K562 (cell line): ENCODE data around the gene PAFAH1B1. TPM values are rescaled to one million over a fixed set of nuclear protein-coding genes. Genes with fewer than 3 reads are reported as not detected.

Source experiments
- ATAC-seq: fragments of 200-7000 bp; cut with Tn5 transposase; 3 replicates; pipeline ENCODE4 v1.9.1; 2020; ENCODE audit warnings: moderate library complexity
- BruUV-seq: library from RNA; stranded (reverse); fragments of 400-500 nt; replicated peaks from 2 replicates; lab custom pipeline; 2021; lab: Mats Ljungman, UMichigan
- CTCF ChIA-PET: fragments of 300-600 bp; formaldehyde crosslinking; extraction: SDS; loops from one replicate; lab custom pipeline; 2021; ENCODE audit warnings: low intra/inter-chr PET ratio; lab: Yijun Ruan, JAX
- POLR2A ChIA-PET: fragments of 300-600, 350-650 bp; sonication (Branson Sonifier 250); formaldehyde crosslinking; extraction: SDS; loops from one replicate; lab custom pipeline; 2021; ENCODE audit warnings: antibody characterized with exemption, inconsistent platforms; lab: Yijun Ruan, JAX
- DNase-seq, 4 experiments: peaks; one replicate each; pipeline versions ENCODE4 v3.0.0 to v3.0.0-alpha.2; 2011 to 2018; ENCODE audit warnings: low spot score in 3 of 4, mixed read lengths in 3 of 4; ENCODE audit errors: extremely low read depth in 1 of 4
- FAIRE-seq: peaks from 2 replicates; lab custom pipeline; 2011; peaks lifted over from hg19 to GRCh38; lab: Jason Lieb, UNC
- H2AFZ ChIP-seq: 2 replicates; pipeline ENCODE4 v1.6.0; 2011; ENCODE audit warnings: low read depth, low read length, control low read depth, inconsistent platforms
- H3K27ac ChIP-seq: fragments of 200-600 bp; 3 replicates; pipeline ENCODE4 v1.8.0; 2011; ENCODE audit warnings: low read depth, mild to moderate bottlenecking, control low read depth, inconsistent platforms, low read length, moderate library complexity, mixed read lengths; ENCODE audit errors: extremely low read depth
- H3K27me3 ChIP-seq, 2 experiments: fragments of 300-600 bp in 1 of 2; 2 replicates in 1 of 2; 3 replicates in 1 of 2; pipeline versions ENCODE4 v1.6.0 to v1.8.0; 2011; ENCODE audit warnings: inconsistent platforms in 2 of 2, low read length in 2 of 2, mild to moderate bottlenecking in 1 of 2, mixed read lengths in 1 of 2, moderate library complexity in 1 of 2; ENCODE audit not compliant: control insufficient read depth in 2 of 2, insufficient read depth in 2 of 2
- H3K36me3 ChIP-seq: fragments of 300-600 bp; 3 replicates; pipeline ENCODE4 v1.8.0; 2011; ENCODE audit warnings: mild to moderate bottlenecking, low read length, inconsistent platforms; ENCODE audit not compliant: control insufficient read depth, insufficient read depth
- H3K4me1 ChIP-seq, 2 experiments: fragments of 200-600 bp in 1 of 2; replicated peaks in 1 of 2; 2 replicates in 1 of 2; 3 replicates in 1 of 2; pipeline versions ENCODE4 v1.5.1 to v1.8.0; 2011; ENCODE audit warnings: inconsistent platforms in 2 of 2, low read length in 2 of 2, mild to moderate bottlenecking in 1 of 2, mixed read lengths in 1 of 2, moderate library complexity in 1 of 2; ENCODE audit not compliant: control insufficient read depth in 2 of 2, insufficient read depth in 2 of 2
- H3K4me2 ChIP-seq: 2 replicates; pipeline ENCODE4 v1.6.1; 2011; ENCODE audit warnings: low read length, control low read depth, inconsistent platforms, mixed read lengths; ENCODE audit not compliant: insufficient read depth
- H3K4me3 ChIP-seq: fragments of 200-600 bp; sonication (generic), shearing (Covaris generic); 2 replicates; pipeline ENCODE4 v1.5.1; 2016; ENCODE audit warnings: control low read depth, inconsistent platforms
- H3K79me2 ChIP-seq: fragments of 200-600 bp; 3 replicates; pipeline ENCODE4 v1.8.0; 2011; ENCODE audit warnings: low read length, inconsistent platforms; ENCODE audit not compliant: control insufficient read depth, insufficient read depth
- H3K9ac ChIP-seq, 2 experiments: 2 replicates each; pipeline versions ENCODE4 v1.6.0 to v1.6.1; 2011; ENCODE audit warnings: low read depth in 2 of 2, low read length in 2 of 2, control low read depth in 1 of 2, inconsistent platforms in 1 of 2, mild to moderate bottlenecking in 1 of 2, mixed read lengths in 1 of 2; ENCODE audit not compliant: insufficient read depth in 1 of 2
- H3K9me1 ChIP-seq: one replicate; pipeline ENCODE4 v1.6.0; 2011; ENCODE audit warnings: inconsistent platforms, mild to moderate bottlenecking, low read length, moderate library complexity; ENCODE audit not compliant: control insufficient read depth, insufficient read depth
- H3K9me3 ChIP-seq: replicated peaks from 2 replicates; pipeline ENCODE4 v1.5.1; 2011; ENCODE audit warnings: low read depth, low read length, inconsistent platforms; ENCODE audit not compliant: control insufficient read depth, insufficient read depth
- H4K20me1 ChIP-seq: replicated peaks from 2 replicates; pipeline ENCODE4 v1.6.1; 2011; ENCODE audit warnings: low read length, inconsistent platforms, mixed read lengths; ENCODE audit not compliant: control insufficient read depth, insufficient read depth
- ARNT ChIP-seq, 2 experiments: fragments of 450-650 bp; IDR thresholded peaks; 2 replicates each; pipeline ENCODE4 v1.6.1; 2016; ENCODE audit warnings: mild to moderate bottlenecking in 1 of 2
- CUX1 ChIP-seq: fragments of 200-800 bp; sonication (Bioruptor generic); IDR thresholded peaks from 2 replicates; pipeline ENCODE4 v1.6.1; 2016; ENCODE audit warnings: missing genetic modification characterization, missing compliant biosample characterization
- MYBL2 ChIP-seq, 2 experiments: fragments of 450-650 bp in 1 of 2; sonication (generic) in 1 of 2; formaldehyde crosslinking in 1 of 2; IDR thresholded peaks; 2 replicates each; pipeline versions ENCODE4 v1.6.1 to v1.8.1; 2017 to 2022; ENCODE audit warnings: borderline replicate concordance in 1 of 2, inconsistent platforms in 1 of 2, low read depth in 1 of 2, mild to moderate bottlenecking in 1 of 2, missing genetic modification reagents in 1 of 2, moderate library complexity in 1 of 2
- RB1 ChIP-seq: fragments of 450-650 bp; IDR thresholded peaks from 2 replicates; pipeline ENCODE4 v1.6.1; 2017; ENCODE audit warnings: low read depth, mild to moderate bottlenecking
- RBM14 ChIP-seq: fragments of 200-400 bp; formaldehyde crosslinking; IDR thresholded peaks from 2 replicates; pipeline ENCODE4 v1.6.1; 2018; ENCODE audit warnings: low read depth, mild to moderate bottlenecking, low read length, moderate library complexity, borderline replicate concordance; ENCODE audit not compliant: insufficient read depth
- SMARCB1 ChIP-seq: IDR thresholded peaks from 2 replicates; pipeline ENCODE4 v1.6.1; 2011; ENCODE audit warnings: improper control_type of control experiment, low read depth; ENCODE audit not compliant: insufficient read length
- USF1 ChIP-seq: sonication (generic); formaldehyde crosslinking; IDR thresholded peaks from 2 replicates; pipeline ENCODE4 v1.9.0; 2022; ENCODE audit warnings: mild to moderate bottlenecking, missing genetic modification reagents
- ZBED1 ChIP-seq: IDR thresholded peaks from 2 replicates; pipeline ENCODE4 v1.6.1; 2014
- ZBTB9 ChIP-seq: fragments of 450-650 bp; formaldehyde crosslinking; IDR thresholded peaks from 2 replicates; pipeline ENCODE4 v1.4.0; 2020; ENCODE audit warnings: mild to moderate bottlenecking, moderate library complexity
- WGBS: fragments of 100-300 bp; shearing (Covaris generic); methylation state at CpG from one replicate; pipeline ENCODE4 v1.1.6; 2016; ENCODE audit warnings: low coverage, mixed read lengths; ENCODE audit not compliant: insufficient coverage; ENCODE audit errors: missing lambda C conversion rate; 5-methylcytosine and 5-hydroxymethylcytosine counted together
- in situ Hi-C: fragments of 300-500 bp; cut with MboI; formaldehyde crosslinking; loops from 4 replicates; pipeline ENCODE4 v1.15.0; 2018; ENCODE audit warnings: inconsistent platforms, mixed read lengths
- intact Hi-C: fragments of 100-400 bp; cut with micrococcal nuclease; formaldehyde crosslinking; loops from 2 replicates; pipeline ENCODE4 v1.14.2; 2022
- polyA plus RNA-seq, 8 experiments: library from polyadenylated mRNA; depleted of rRNA in 4 of 8; stranded (reverse) in 5 of 8; unstranded in 3 of 8; fragments of >200 nt; fragmentation: Nextera tagmentation in 2 of 8; fragmentation: Illumina TruSeq in 1 of 8; extraction: Ambion mirVana in 2 of 8; extraction: Trizol in 1 of 8; gene quantifications; 2 replicates each; pipeline versions ENCODE4 v1.2.1 to v1.2.3, GENCODE V29; 2011 to 2014; ENCODE audit warnings: inconsistent platforms in 1 of 8, missing spikeins in 1 of 8
- total RNA-seq, 7 experiments: library from RNA; depleted of rRNA in 6 of 7; stranded (reverse); fragments of >200 nt in 6 of 7; fragmentation: Illumina TruSeq in 2 of 7; extraction: Trizol in 2 of 7; gene quantifications; 2 replicates each; pipeline versions ENCODE4 v1.2.1 to v1.2.3, GENCODE V29; 2011 to 2021; ENCODE audit warnings: low replicate concordance in 1 of 7
- TF ChIP-seq, protein P1 (sequence below): fragments of 450-650 bp; formaldehyde crosslinking; IDR thresholded peaks from 2 replicates; pipeline ENCODE4 v1.4.0; 2020; ENCODE audit warnings: mild to moderate bottlenecking, moderate library complexity
- TF ChIP-seq, protein P2 (sequence below): IDR thresholded peaks from 3 replicates; pipeline ENCODE4 v1.6.1; 2011; ENCODE audit warnings: borderline replicate concordance, mild to moderate bottlenecking; ENCODE audit not compliant: insufficient read length, insufficient read depth

PAFAH1B1 gene
- total and polyA plus RNA-seq, 9 of the 15 experiments (the other 6 are each of a cell fraction or from before 2014, with no cell fraction given), result 23.3 to 66.4 (median 40.2) TPM

- Histone ChIP-seq H3K4me2 (no peak overlapping the region), H3K79me2 (no peaks in the 10 kb centered on the region), H4K20me1 (no peaks in the 10 kb centered on the region), H3K4me1 (no peaks in the 10 kb centered on the region; a peak in 1 of 5 replicates), H3K27me3 (no peaks in the 10 kb centered on the region; a peak in 3 of 5 replicates), H3K9me1 (no peaks in the 10 kb centered on the region), H3K4me3 (no peak overlapping the region), H3K9ac (no peak overlapping the region), H2AFZ (no peak overlapping the region), H3K36me3 (no peaks in the 10 kb centered on the region), H3K9me3 (no peaks in the 10 kb centered on the region), H3K27ac (no peak overlapping the region)
- TF ChIP-seq CUX1 (CRISPR knock-in tag) (no peak), RB1 (no peak), SMARCB1 (no peak), USF1 (CRISPR knock-in tag) (no peak), ARNT (IDR thresholded peaks at IDR 0.05) (no peak), ZBTB9 (CRISPR knock-in tag) (no peak), MYBL2 (IDR thresholded peaks at IDR 0.05; ENCODE audit: low read depth) (no peak), MYBL2 (CRISPR knock-in tag; IDR thresholded peaks at IDR 0.05; ENCODE audit: borderline replicate concordance) (no peak), RBM14 (no peak), ZBED1 (no peak)
- TF ChIP-seq, protein P1, sequence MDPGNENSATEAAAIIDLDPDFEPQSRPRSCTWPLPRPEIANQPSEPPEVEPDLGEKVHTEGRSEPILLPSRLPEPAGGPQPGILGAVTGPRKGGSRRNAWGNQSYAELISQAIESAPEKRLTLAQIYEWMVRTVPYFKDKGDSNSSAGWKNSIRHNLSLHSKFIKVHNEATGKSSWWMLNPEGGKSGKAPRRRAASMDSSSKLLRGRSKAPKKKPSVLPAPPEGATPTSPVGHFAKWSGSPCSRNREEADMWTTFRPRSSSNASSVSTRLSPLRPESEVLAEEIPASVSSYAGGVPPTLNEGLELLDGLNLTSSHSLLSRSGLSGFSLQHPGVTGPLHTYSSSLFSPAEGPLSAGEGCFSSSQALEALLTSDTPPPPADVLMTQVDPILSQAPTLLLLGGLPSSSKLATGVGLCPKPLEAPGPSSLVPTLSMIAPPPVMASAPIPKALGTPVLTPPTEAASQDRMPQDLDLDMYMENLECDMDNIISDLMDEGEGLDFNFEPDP, result no peak
- TF ChIP-seq, protein P2, sequence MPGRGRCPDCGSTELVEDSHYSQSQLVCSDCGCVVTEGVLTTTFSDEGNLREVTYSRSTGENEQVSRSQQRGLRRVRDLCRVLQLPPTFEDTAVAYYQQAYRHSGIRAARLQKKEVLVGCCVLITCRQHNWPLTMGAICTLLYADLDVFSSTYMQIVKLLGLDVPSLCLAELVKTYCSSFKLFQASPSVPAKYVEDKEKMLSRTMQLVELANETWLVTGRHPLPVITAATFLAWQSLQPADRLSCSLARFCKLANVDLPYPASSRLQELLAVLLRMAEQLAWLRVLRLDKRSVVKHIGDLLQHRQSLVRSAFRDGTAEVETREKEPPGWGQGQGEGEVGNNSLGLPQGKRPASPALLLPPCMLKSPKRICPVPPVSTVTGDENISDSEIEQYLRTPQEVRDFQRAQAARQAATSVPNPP, result no peak
- BruUV-seq, result no TSS peak
- POLR2A ChIA-PET, result interaction anchor here (0.6 kb wide), 1 partner anchor 448 kb away, joined by 4 read pairs; no protein-coding TSS in a partner anchor
- CTCF ChIA-PET, result no interaction called here
- in situ Hi-C loops, result no loop called here
- FAIRE-seq, result no peak
- intact Hi-C loops, result no loop called here
- DNase-seq, result no peak
- WGBS, result 26% methylated on average over 5 of the region's 5 CpGs
- no peak for ATAC-seq
These were observed 28.6 kb upstream of the PAFAH1B1 start for GRCh38 chr17:2564877-2565276.
